H1 (cell line): ENCODE data around the gene PPIB. TPM values are rescaled to one million over a fixed set of nuclear protein-coding genes. Genes with fewer than 3 reads are reported as not detected.

Experiments
- CTCF ChIA-PET: fragments of 300-600 bp; sonication (Branson Sonifier 250); formaldehyde crosslinking; loops from one replicate; lab custom pipeline; 2021; ENCODE audit not compliant: partially characterized antibody; lab: Charles Lee
- POLR2A ChIA-PET: fragments of 300-600 bp; sonication (Branson Sonifier 250); formaldehyde crosslinking; loops from one replicate; lab custom pipeline; 2021; ENCODE audit warnings: inconsistent platforms; ENCODE audit not compliant: partially characterized antibody; lab: Charles Lee
- DNase-seq, 2 experiments: peaks; one replicate each; pipeline versions ENCODE4 v3.0.0 to v3.0.0-alpha.2; 2010 to 2022; ENCODE audit warnings: low spot score in 2 of 2, low read depth in 1 of 2, mixed read lengths in 1 of 2
- FAIRE-seq: peaks from 2 replicates; lab custom pipeline; 2011; peaks lifted over from hg19 to GRCh38; lab: Jason Lieb, UNC
- H2AFZ ChIP-seq: 2 replicates; pipeline ENCODE4 v1.8.1; 2012; ENCODE audit warnings: low read length, inconsistent platforms
- H2AK5ac ChIP-seq: 2 replicates; pipeline ENCODE4 v1.6.1; 2013; ENCODE audit warnings: low read depth, low read length
- H2BK120ac ChIP-seq: replicated peaks from 2 replicates; pipeline ENCODE3; 2013; ENCODE audit warnings: low read depth, low read length, inconsistent platforms
- H2BK12ac ChIP-seq: 2 replicates; pipeline ENCODE4 v1.6.1; 2013; ENCODE audit warnings: low read depth, low read length
- H2BK15ac ChIP-seq: 2 replicates; pipeline ENCODE4 v1.6.1; 2013; ENCODE audit warnings: low read length
- H2BK20ac ChIP-seq: 2 replicates; pipeline ENCODE4 v1.6.1; 2013; ENCODE audit warnings: low read length
- H2BK5ac ChIP-seq: 2 replicates; pipeline ENCODE4 v1.6.1; 2013; ENCODE audit warnings: low read depth, low read length
- H3K14ac ChIP-seq: 2 replicates; pipeline ENCODE4 v1.6.1; 2013; ENCODE audit warnings: inconsistent platforms; ENCODE audit not compliant: insufficient read length
- H3K18ac ChIP-seq: 2 replicates; pipeline ENCODE4 v1.6.1; 2013; ENCODE audit warnings: low read length; ENCODE audit errors: extremely low read depth
- H3K23ac ChIP-seq: 2 replicates; pipeline ENCODE4 v1.6.1; 2013; ENCODE audit warnings: inconsistent platforms; ENCODE audit not compliant: insufficient read length
- H3K23me2 ChIP-seq: 2 replicates; pipeline ENCODE4 v1.6.1; 2013; ENCODE audit warnings: low read depth, low read length
- H3K27ac ChIP-seq: 2 replicates; pipeline ENCODE4 v1.6.1; 2011; ENCODE audit warnings: low read depth, low read length, inconsistent platforms
- H3K27me3 ChIP-seq, 4 experiments: replicated peaks in 1 of 4; 1 replicate in 1 of 4; 2 replicates in 3 of 4; pipeline versions ENCODE4 v1.6.1 to v1.8.1; 2011 to 2013; ENCODE audit warnings: low read length in 3 of 4, mild to moderate bottlenecking in 3 of 4, inconsistent platforms in 2 of 4, mixed read lengths in 2 of 4, moderate library complexity in 1 of 4; ENCODE audit not compliant: control insufficient read depth in 3 of 4, insufficient read depth in 3 of 4; ENCODE audit errors: extremely low read depth in 1 of 4
- H3K36me3 ChIP-seq, 4 experiments: 2 replicates each; pipeline versions ENCODE4 v1.6.1 to v1.8.1; 2011 to 2013; ENCODE audit warnings: mild to moderate bottlenecking in 4 of 4, low read length in 3 of 4, moderate library complexity in 2 of 4, control low read depth in 1 of 4, inconsistent platforms in 1 of 4; ENCODE audit not compliant: insufficient read depth in 4 of 4, control insufficient read depth in 2 of 4
- H3K4ac ChIP-seq: replicated peaks from 2 replicates; pipeline ENCODE3; 2013; ENCODE audit warnings: low read length, low read depth, mixed read lengths, inconsistent platforms; ENCODE audit not compliant: insufficient read length
- H3K4me1 ChIP-seq, 4 experiments: replicated peaks in 1 of 4; 1 replicate in 1 of 4; 2 replicates in 3 of 4; pipeline versions ENCODE4 v1.6.1 to v1.8.1; 2011 to 2013; ENCODE audit warnings: low read length in 3 of 4, inconsistent platforms in 2 of 4, mixed read lengths in 1 of 4; ENCODE audit not compliant: insufficient read depth in 4 of 4, control insufficient read depth in 3 of 4
- H3K4me2 ChIP-seq, 2 experiments: 2 replicates each; pipeline versions ENCODE4 v1.6.1 to v1.8.1; 2011 to 2013; ENCODE audit warnings: low read depth in 2 of 2, low read length in 2 of 2, control low read depth in 1 of 2, inconsistent platforms in 1 of 2, mild to moderate bottlenecking in 1 of 2; ENCODE audit not compliant: insufficient read depth in 1 of 2
- H3K4me3 ChIP-seq, 4 experiments: fragments of 200-600, 300-600 bp in 1 of 4; sonication (generic), shearing (Covaris generic), sonication (Bioruptor Twin) in 1 of 4; 2 replicates each; pipeline versions ENCODE4 v1.5.1 to v1.8.1; 2011 to 2016; ENCODE audit warnings: low read length in 4 of 4, low read depth in 3 of 4, control low read depth in 2 of 4, inconsistent platforms in 2 of 4, mild to moderate bottlenecking in 2 of 4, mixed read lengths in 1 of 4, moderate library complexity in 1 of 4; ENCODE audit not compliant: insufficient read depth in 2 of 4; ENCODE audit errors: extremely low read depth in 1 of 4
- H3K56ac ChIP-seq: replicated peaks from 2 replicates; pipeline ENCODE3; 2013; ENCODE audit warnings: low read depth, mild to moderate bottlenecking, mixed read lengths, low read length, inconsistent platforms; ENCODE audit not compliant: insufficient read length
- H3K79me1 ChIP-seq: 2 replicates; pipeline ENCODE4 v1.6.1; 2013; ENCODE audit warnings: low read depth, low read length, control low read depth
- H3K79me2 ChIP-seq, 2 experiments: 2 replicates each; pipeline versions ENCODE4 v1.6.1 to v1.8.1; 2012 to 2013; ENCODE audit warnings: low read length in 2 of 2, mild to moderate bottlenecking in 2 of 2, inconsistent platforms in 1 of 2; ENCODE audit not compliant: insufficient read depth in 2 of 2, control insufficient read depth in 1 of 2
- H3K9ac ChIP-seq, 4 experiments: replicated peaks in 1 of 4; 1 replicate in 1 of 4; 2 replicates in 3 of 4; pipeline versions ENCODE4 v1.6.1 to v1.8.1; 2011 to 2013; ENCODE audit warnings: low read depth in 3 of 4, low read length in 3 of 4, control low read depth in 2 of 4, mild to moderate bottlenecking in 2 of 4, moderate library complexity in 2 of 4, inconsistent platforms in 1 of 4; ENCODE audit errors: extremely low read depth in 1 of 4
- H3K9me3 ChIP-seq, 2 experiments: 2 replicates each; pipeline versions ENCODE4 v1.6.1 to v1.8.1; 2012 to 2013; ENCODE audit warnings: mild to moderate bottlenecking in 2 of 2, moderate library complexity in 2 of 2, control low read depth in 1 of 2, inconsistent platforms in 1 of 2, low read depth in 1 of 2, low read length in 1 of 2, mixed read lengths in 1 of 2; ENCODE audit not compliant: insufficient read depth in 2 of 2
- H4K20me1 ChIP-seq, 2 experiments: replicated peaks in 1 of 2; 2 replicates each; pipeline versions ENCODE3 to v1.8.1; 2011 to 2013; ENCODE audit warnings: inconsistent platforms in 2 of 2, low read length in 2 of 2, mild to moderate bottlenecking in 1 of 2; ENCODE audit not compliant: insufficient read depth in 2 of 2, control insufficient read depth in 1 of 2
- H4K5ac ChIP-seq: 2 replicates; pipeline ENCODE4 v1.6.1; 2013; ENCODE audit warnings: low read length, low read depth, mixed read lengths, inconsistent platforms; ENCODE audit not compliant: insufficient read length
- H4K8ac ChIP-seq: 2 replicates; pipeline ENCODE4 v1.8.0; 2013; ENCODE audit warnings: mild to moderate bottlenecking, moderate library complexity, low read length, inconsistent platforms; ENCODE audit not compliant: insufficient read depth; ENCODE audit errors: extremely low read depth
- H4K91ac ChIP-seq: replicated peaks from 2 replicates; pipeline ENCODE3; 2013; ENCODE audit warnings: low read length, mixed read lengths, inconsistent platforms; ENCODE audit not compliant: insufficient read length
- CHD1 ChIP-seq: IDR thresholded peaks from 2 replicates; pipeline ENCODE4 v1.6.1; 2012; ENCODE audit warnings: low read depth, low read length, improper control_type of control experiment
- MAFK ChIP-seq: IDR thresholded peaks from 2 replicates; pipeline ENCODE4 v1.6.1; 2012; ENCODE audit warnings: low read depth, mild to moderate bottlenecking, improper control_type of control experiment, low read length
- RNF2 ChIP-seq: fragments of 200-900, 300-1000 bp; sonication (generic); IDR thresholded peaks from 2 replicates; pipeline ENCODE4 v1.7.1; 2016; ENCODE audit warnings: borderline replicate concordance, low read depth, mild to moderate bottlenecking, antibody characterized with exemption, low read length; ENCODE audit not compliant: poor library complexity, severe bottlenecking; ENCODE audit errors: missing control alignments
- SUZ12 ChIP-seq: fragments of 200-600 bp; sonication (generic); IDR thresholded peaks from 2 replicates; pipeline ENCODE4 v1.6.1; 2012; ENCODE audit warnings: mild to moderate bottlenecking, inconsistent platforms, low read length, moderate library complexity, mixed read lengths
- TAF7 ChIP-seq: optimal IDR thresholded peaks from 2 replicates; pipeline ENCODE3; 2011; ENCODE audit warnings: low read depth, mild to moderate bottlenecking, inconsistent platforms, low read length, moderate library complexity, borderline replicate concordance
- WGBS, 2 experiments: shearing (Covaris generic) in 1 of 2; methylation state at CpG; one replicate each; pipeline versions ENCODE4 v1.1.6 to v1.1.7; 2013 to 2015; ENCODE audit warnings: low lambda C conversion rate in 2 of 2, mixed read lengths in 2 of 2, inconsistent platforms in 1 of 2, low coverage in 1 of 2, missing lambda C conversion rate in 1 of 2; ENCODE audit not compliant: insufficient replicate concordance in 2 of 2, insufficient coverage in 1 of 2, insufficient read length in 1 of 2; ENCODE audit errors: extremely low coverage in 1 of 2, missing lambda C conversion rate in 1 of 2; 5-methylcytosine and 5-hydroxymethylcytosine counted together
- polyA plus RNA-seq, 7 experiments: library from polyadenylated mRNA; depleted of rRNA in 3 of 7; stranded (reverse) in 5 of 7; unstranded in 2 of 7; fragments of >200 nt in 5 of 7; fragments of 200-250 nt in 2 of 7; gene quantifications; 1 replicate in 5 of 7; 2 replicates in 1 of 7; 4 replicates in 1 of 7; pipeline versions ENCODE4 v1.2.1 to v1.2.3, GENCODE V29; 2011 to 2013; ENCODE audit warnings: missing spikeins in 2 of 7, mixed read lengths in 2 of 7
- total RNA-seq: library from RNA; stranded (reverse); fragmentation: NEBNext Ultra II Directional; extraction: Animal tissue kit (Norgen Biotek cat#: 25700); gene quantifications from 2 replicates; pipeline ENCODE4 v1.2.1, GENCODE V29; 2021

The PPIB gene
- total and polyA plus RNA-seq, 2 of the 8 experiments (the other 6 are each of a cell fraction or from before 2014, with no cell fraction given): 558 to 579 TPM

DNA sequence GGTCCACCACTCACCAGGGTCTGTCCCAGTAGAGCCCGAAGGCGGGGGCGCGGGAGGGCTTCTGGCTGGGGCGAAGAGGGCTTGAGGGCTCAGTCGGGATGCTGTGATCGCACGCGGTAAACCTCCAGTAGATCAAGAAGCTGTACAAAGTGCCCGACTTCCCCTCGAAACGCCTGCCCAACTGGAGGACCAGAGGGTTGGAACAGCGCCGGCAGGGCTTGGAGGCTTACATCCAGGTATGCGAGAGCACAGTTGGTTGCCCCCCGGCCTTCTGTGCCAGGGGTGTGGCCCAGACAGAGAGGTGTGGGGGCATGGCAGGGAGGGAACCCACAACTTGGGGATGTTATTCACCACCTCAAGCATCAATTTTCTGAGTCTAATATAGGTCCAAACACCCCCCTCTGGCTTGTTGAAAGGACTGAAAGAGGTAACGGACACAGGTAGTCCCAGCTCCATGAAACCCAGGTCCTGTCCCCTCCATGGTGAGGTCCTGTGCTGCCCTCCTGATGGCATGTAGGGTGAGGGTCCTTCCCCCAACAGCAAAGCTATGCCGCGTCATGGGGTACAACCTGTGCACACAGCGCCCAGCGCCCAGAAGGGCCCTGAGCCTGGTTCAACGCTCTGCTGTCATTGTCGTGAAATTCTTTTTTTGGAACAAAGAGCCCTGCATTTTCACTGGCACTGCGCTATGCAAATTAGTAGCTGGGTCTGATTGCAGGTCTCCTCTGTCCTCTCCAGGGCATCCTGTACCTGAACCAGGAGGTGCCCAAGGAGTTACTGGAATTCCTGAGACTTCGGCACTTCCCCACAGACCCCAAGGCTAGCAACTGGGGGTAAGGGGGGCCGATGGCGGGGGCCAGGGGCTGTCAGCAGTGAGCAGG lies 10.1 kb downstream of the PPIB start:
- Histone ChIP-seq H3K27ac (no peak overlapping the region), H2BK5ac (no peak overlapping the region), H3K36me3 (peaks cover 19 to 30% (median 23%) of the 10 kb centered on the region in 4 experiments), H2BK20ac (no peak overlapping the region), H2BK15ac (0 out of 2 replicates have a peak overlapping the region, but pooled peaks have one; percentile 13), H2AK5ac (no peak overlapping the region), H3K27me3 (peaks cover 0 to 18% (median 14%) of the 10 kb centered on the region in 4 experiments; a peak in 5 of 7 replicates), H3K23me2 (peaks cover 9% of the 10 kb centered on the region; the same call in 1 of the 2 replicates), H3K14ac (no peak overlapping the region), H4K8ac (peak overlapping the region; percentile 0; the same call in 1 of the 2 replicates), H3K9me3 (no peaks in the 10 kb centered on the region), H3K9ac (no peak overlapping the region), H4K5ac (no peak overlapping the region), H2BK120ac (no peak overlapping the region), H3K4me1 (peaks cover 0 to 12% (median 8%) of the 10 kb centered on the region in 4 experiments; a peak in 6 of 7 replicates), H2BK12ac (no peak overlapping the region), H4K20me1 (peaks cover 10 to 12% of the 10 kb centered on the region in 2 experiments), H4K91ac (peak overlapping the region; percentile 34), H3K4me3 (peak overlapping the region; percentile 54 to 93 (median 70); a peak in 7 of 8 replicates), H2AFZ (no peak overlapping the region), H3K56ac (no peak overlapping the region), H3K4me2 (peak overlapping the region; percentile 61 to 99), H3K79me2 (no peaks in the 10 kb centered on the region), H3K23ac (no peak overlapping the region), H3K4ac (no peak overlapping the region), H3K18ac (no peak overlapping the region; the same call in none of the 2 replicates), H3K79me1 (no peaks in the 10 kb centered on the region; the same call in 1 of the 2 replicates)
- POLR2A ChIA-PET: interaction anchor here (0.8 to 3.0 kb wide), 8 partner anchors 10 to 533 kb away, joined by 3 to 34 read pairs (median 4); partner anchors contain the start of genes CIAO2A and PPIB
- DNase-seq: peak in 1 of 2 experiments; percentile 68
- WGBS, 2 experiments: 31% methylated on average over 22 of the region's 27 CpGs; no CpG with 5 or more reads in 1 of the 2 experiments
- CTCF ChIA-PET: interaction anchor here (0.6 to 3.8 kb wide), 30 partner anchors 9 to 528 kb away, joined by 3 to 23 read pairs (median 5); partner anchors contain the start of genes CIAO2A and PPIB
- no peak for TF ChIP-seq MAFK
- peak; percentile 8; the same call in 1 of the 2 replicates for TF ChIP-seq SUZ12
- TF ChIP-seq TAF7: peak; percentile 77
- no peak for TF ChIP-seq CHD1
- no peak for TF ChIP-seq RNF2
- no peak for FAIRE-seq
